Ovary (tissue), 10 donors: ENCODE measurements around the gene OVCH1. TPM values are rescaled to one million over a fixed set of nuclear protein-coding genes. Genes with fewer than 3 reads are reported as not detected.

Experiments used
- DNase-seq, 5 donors: peaks; one replicate each; pipeline ENCODE4 v3.0.0-alpha.2; 2019 to 2020
- H3K27ac ChIP-seq, 2 donors: fragments of 200-600 bp; one replicate each; pipeline versions ENCODE4 v1.5.1 to v1.8.0; 2019 to 2022
- H3K27me3 ChIP-seq: fragments of 200-600 bp; one replicate; pipeline ENCODE4 v1.8.0; 2022
- H3K36me3 ChIP-seq: fragments of 200-600 bp; sonication (generic); one replicate; pipeline ENCODE4 v1.5.1; 2019
- H3K4me1 ChIP-seq: one replicate; pipeline ENCODE4 v1.8.1; 2013; ENCODE audit warnings: mild to moderate bottlenecking, moderate library complexity; ENCODE audit not compliant: insufficient read depth
- H3K4me3 ChIP-seq: fragments of 200-600 bp; sonication (generic); one replicate; pipeline ENCODE4 v1.5.1; 2017
- H3K9me3 ChIP-seq, 2 donors: fragments of 200-600 bp in 1 of 2; sonication (generic) in 1 of 2; one replicate each; pipeline versions ENCODE4 v1.5.1 to v1.8.1; 2013 to 2019; ENCODE audit warnings: mild to moderate bottlenecking in 1 of 2, moderate library complexity in 1 of 2
- CTCF ChIP-seq, 3 donors: fragments of 450-650 bp in 2 of 3; fragments of 200-600 bp in 1 of 3; IDR thresholded peaks; one replicate each; pipeline versions ENCODE4 v1.5.1 to v1.8.0; 2016 to 2022; ENCODE audit warnings: antibody characterized with exemption in 3 of 3, mild to moderate bottlenecking in 1 of 3
- EP300 ChIP-seq: sonication (generic); formaldehyde crosslinking; IDR thresholded peaks from one replicate; pipeline ENCODE4 v1.6.1; 2017; ENCODE audit warnings: antibody characterized with exemption
- POLR2A ChIP-seq: fragments of 450-650 bp; IDR thresholded peaks from one replicate; pipeline ENCODE4 v1.6.1; 2017; ENCODE audit warnings: antibody characterized with exemption, mild to moderate bottlenecking, moderate library complexity
- WGBS, 3 donors: extraction: QIAGEN DNeasy Blood & Tissue Kit in 1 of 3; methylation state at CpG; one replicate each; pipeline versions ENCODE4 v1.1.5 to v1.1.7; 2013 to 2017; 5-methylcytosine and 5-hydroxymethylcytosine counted together
- intact Hi-C, 4 donors: fragments of 100-400 bp; cut with DNase I; formaldehyde crosslinking; loops; one replicate each; pipeline versions ENCODE4 v1.11.0 to v1.15.1; 2022 to 2023
- long read RNA-seq, 3 donors: library from polyadenylated mRNA in 2 of 3; unstranded in 2 of 3; transcript quantifications; one replicate each; pipeline ENCODE4 v2.0.0 and lab custom pipeline, GENCODE V29; 2021 to 2026
- polyA plus RNA-seq, 2 donors: library from polyadenylated mRNA; stranded (reverse); fragments of 200-250 nt in 1 of 2; fragments of 350-450 nt in 1 of 2; fragmentation: Illumina TruSeq in 1 of 2; extraction: RNeasy Lipid Tissue Mini Kit (QIAGEN cat#74804) in 1 of 2; gene quantifications; one replicate each; pipeline ENCODE4 v1.2.3, GENCODE V29; 2013 to 2014
- total RNA-seq, 7 donors: library from RNA; depleted of rRNA in 2 of 7; stranded (reverse); fragments of >200 nt in 2 of 7; fragmentation: NEBNext Ultra II Directional in 3 of 7; extraction: Animal tissue kit (Norgen Biotek cat#: 25700) in 3 of 7; gene quantifications; one replicate each; pipeline versions ENCODE4 v1.1.0 to v1.2.4, GENCODE V29; 2016 to 2023
- donor health status: DM: no; HTN: no; CAD: no; lungs with moderate emphysema.
- donor health status: DM: no; HTN: no; CAD: no.
- donor health status: Bipolar disorder and iron deficiency.
- donor health status: DM: yes; HTN: yes; CAD: no.
- donor health status: DM: no; HTN: no; CAD: no.
- donor health status: DM: yes; HTN: yes; CAD: no.

Gene OVCH1
- total RNA-seq (under 1 TPM in 4 of 7 donors, not detected in 3; 0.10 to 0.48 (median 0.19) TPM), polyA plus RNA-seq (under 1 TPM in 1 of 2 donors, not detected in 1; 0.21 TPM)
- long read RNA-seq, donor 1 = 0 reads
- long read RNA-seq, donor 2 = 0 reads
- long read RNA-seq, donor 3 = 0 reads

- intact Hi-C loops = no loop called here
- Histone ChIP-seq H3K36me3 (no peaks in the 10 kb centered on the region), H3K4me1 (no peaks in the 10 kb centered on the region), H3K27ac (no peak within 1 kb of the TSS), H3K9me3 (no peaks in the 10 kb centered on the region), H3K27me3 (no peaks in the 10 kb centered on the region), H3K4me3 (no peak within 1 kb of the TSS)
- WGBS, 3 donors = 90 to 95% (median 92%) methylated on average over 18 of the region's 18 CpGs
- no peak for DNase-seq
- TF ChIP-seq CTCF (IDR thresholded peaks at IDR 0.05) = no peak
- no peak for TF ChIP-seq EP300
- no peak for TF ChIP-seq POLR2A
Observed at GRCh38 chr12:29497588-29497987, at the start of gene OVCH1. Gene OVCH1, minus strand, starts transcription at chr12:29497686. Its CDS starts 0 bp downstream, at chr12:29497686.

- no peak for DNase-seq
- no peaks in the 10 kb centered on the region for H3K27me3 ChIP-seq
- peaks cover 5% of the 10 kb centered on the region for H3K4me1 ChIP-seq
- WGBS, 3 donors = 4 to 25% (median 7%) methylated on average over 4 of the region's 4 CpGs
- no peaks in the 10 kb centered on the region for H3K9me3 ChIP-seq
- H3K4me3 ChIP-seq = no peak overlapping the region
- no peak overlapping the region for H3K27ac ChIP-seq
- intact Hi-C loops = loop anchor here in 1 of 4 donors (10.0 kb wide), 1 partner anchor 238 kb away; the partner anchor contains the start of gene TMTC1
- no peaks in the 10 kb centered on the region for H3K36me3 ChIP-seq
- TF ChIP-seq EP300 = no peak
- TF ChIP-seq POLR2A = no peak
Observed at GRCh38 chr12:29547151-29547632, 49.7 kb upstream of the OVCH1 start.

- intact Hi-C loops = loop anchor here in 1 of 4 donors (10.0 kb wide), 1 partner anchor 239 kb away; the partner anchor contains the start of gene TMTC1
- WGBS, 3 donors = 83 to 87% (median 84%) methylated on average over 2 of the region's 2 CpGs
- peak overlapping the region in 1 of 2 donors; percentile 39 for H3K27ac ChIP-seq
Observed at GRCh38 chr12:29546000-29546399, 48.5 kb upstream of the OVCH1 start.

GRCh38 chr12:29545102-29545467, 47.6 kb upstream of the OVCH1 start:
- TF ChIP-seq CTCF (IDR thresholded peaks at IDR 0.05) (no peak), EP300 (no peak), POLR2A (no peak)
- Histone ChIP-seq H3K27me3 (no peaks in the 10 kb centered on the region), H3K27ac (no peak overlapping the region), H3K4me1 (peaks cover 5% of the 10 kb centered on the region), H3K9me3 (no peaks in the 10 kb centered on the region), H3K4me3 (no peak overlapping the region), H3K36me3 (no peaks in the 10 kb centered on the region)
- no peak for DNase-seq
- 95 to 96% (median 96%) methylated on average over 4 of the region's 4 CpGs for WGBS, 3 donors
- intact Hi-C loops = loop anchor here in 1 of 4 donors (10.0 kb wide), 1 partner anchor 240 kb away; the partner anchor contains the start of gene TMTC1

More at GRCh38 chr12:29546000-29546399, 48.5 kb upstream of the OVCH1 start:
- Histone ChIP-seq H3K36me3 (no peaks in the 10 kb centered on the region), H3K27me3 (no peaks in the 10 kb centered on the region), H3K9me3 (no peaks in the 10 kb centered on the region), H3K4me1 (peaks cover 5% of the 10 kb centered on the region), H3K4me3 (no peak overlapping the region)
- TF ChIP-seq EP300 (no peak), CTCF (IDR thresholded peaks at IDR 0.05) (no peak), POLR2A (no peak)
- DNase-seq = no peak
